HG03457 (cell line): Measurements from ENCODE around the gene PI3.

Experiments
- ATAC-seq: cut with Tn5 transposase; IDR thresholded peaks from one replicate; pipeline ENCODE4 v1.9.1; 2021; ENCODE audit warnings: moderate number of reproducible peaks; ENCODE audit not compliant: unreplicated experiment

Gene PI3

DNA sequence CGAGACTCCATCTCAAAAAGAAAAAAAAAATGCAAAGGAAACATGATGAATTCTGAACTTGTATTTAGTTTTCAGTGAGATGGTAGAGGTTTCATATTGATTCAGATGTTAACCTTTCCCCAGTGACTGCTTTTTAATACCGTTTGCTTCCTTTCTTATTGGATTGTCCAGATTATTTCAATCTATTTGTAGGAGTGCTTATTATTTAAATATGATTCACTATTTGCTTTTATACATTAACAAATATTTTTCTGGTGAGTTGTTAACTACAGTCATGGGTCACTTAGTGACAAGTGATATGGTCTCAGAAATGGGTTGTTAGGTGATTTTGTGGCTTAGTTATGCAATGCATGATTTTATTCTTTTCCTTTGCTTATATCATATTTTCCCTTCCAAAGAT, 8.4 kb downstream of the PI3 start:
- no peak for ATAC-seq

GRCh38 chr20:45187693-45188092, 13.0 kb downstream of the PI3 start:
- no peak for ATAC-seq

- ATAC-seq: no peak
These were observed 14.4 kb downstream of the PI3 start for GRCh38 chr20:45189067-45189609.

DNA sequence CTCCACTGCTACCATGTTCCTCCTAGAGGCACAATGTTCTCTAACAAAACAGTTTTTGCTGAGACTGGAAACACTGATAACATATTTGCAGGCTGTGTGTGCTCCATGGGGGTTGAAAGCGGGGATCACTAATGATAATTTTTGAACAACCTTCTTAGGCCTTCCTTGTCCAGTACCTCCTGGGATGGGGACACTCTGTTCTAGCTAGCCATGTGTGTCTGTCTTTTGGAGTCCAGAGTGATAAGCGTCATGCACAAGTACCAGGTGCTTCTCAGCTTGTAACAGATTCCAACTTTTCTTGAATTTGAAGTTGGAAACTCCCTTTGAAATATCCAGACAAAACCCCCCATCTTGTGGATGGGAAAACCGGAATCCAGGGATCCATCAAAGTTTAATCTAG, 15.2 kb downstream of the PI3 start:
- ATAC-seq: no peak

DNA sequence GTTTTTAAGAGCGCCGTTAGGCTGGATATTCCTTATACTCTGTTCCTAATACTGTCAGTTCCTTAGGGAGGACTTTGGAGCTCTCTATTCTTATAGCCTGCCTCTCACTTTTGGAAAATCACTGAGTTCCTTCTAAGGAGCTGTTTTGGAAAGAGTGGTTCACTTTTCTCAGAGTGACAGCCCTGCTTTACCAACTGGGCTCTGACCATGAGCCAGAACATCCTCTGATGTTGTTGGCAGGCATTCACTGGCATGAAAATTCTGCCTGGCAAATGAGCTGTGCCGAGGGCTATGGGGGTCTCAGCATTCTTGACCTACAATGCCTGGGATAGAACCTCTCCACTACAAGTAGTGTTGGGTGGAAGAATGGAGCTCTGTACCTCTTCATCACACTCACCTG, 17.2 kb downstream of the PI3 start:
- ATAC-seq: no peak

- ATAC-seq: no peak
These were observed 18.6 kb downstream of the PI3 start for GRCh38 chr20:45193331-45193730.

- ATAC-seq: no peak
These were observed 32.0 kb downstream of the PI3 start, which contains the start of gene SEMG1 for GRCh38 chr20:45206725-45207124. Gene SEMG1, plus strand, starts transcription at chr20:45207033. Its CDS starts 21 bp downstream, at chr20:45207054.

DNA sequence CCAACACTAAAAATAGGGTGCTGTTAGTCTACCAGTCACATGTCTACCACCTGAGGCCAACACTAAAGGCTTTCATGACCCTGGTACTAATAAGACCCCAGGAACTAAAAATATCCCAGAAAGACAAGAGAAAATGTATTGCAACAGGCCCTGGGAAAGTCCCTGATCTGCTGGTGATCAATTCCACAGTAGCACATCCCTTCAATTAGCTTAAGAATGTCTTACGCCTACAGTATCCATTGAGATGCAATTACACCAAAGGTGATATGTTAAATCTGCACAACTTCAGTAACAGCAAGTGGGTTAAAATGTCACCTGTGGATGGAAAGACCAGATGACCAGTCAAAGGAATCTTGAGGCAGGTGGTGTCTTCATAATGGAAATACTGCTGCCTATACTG, 35.2 kb downstream of the PI3 start:
- no peak for ATAC-seq

DNA sequence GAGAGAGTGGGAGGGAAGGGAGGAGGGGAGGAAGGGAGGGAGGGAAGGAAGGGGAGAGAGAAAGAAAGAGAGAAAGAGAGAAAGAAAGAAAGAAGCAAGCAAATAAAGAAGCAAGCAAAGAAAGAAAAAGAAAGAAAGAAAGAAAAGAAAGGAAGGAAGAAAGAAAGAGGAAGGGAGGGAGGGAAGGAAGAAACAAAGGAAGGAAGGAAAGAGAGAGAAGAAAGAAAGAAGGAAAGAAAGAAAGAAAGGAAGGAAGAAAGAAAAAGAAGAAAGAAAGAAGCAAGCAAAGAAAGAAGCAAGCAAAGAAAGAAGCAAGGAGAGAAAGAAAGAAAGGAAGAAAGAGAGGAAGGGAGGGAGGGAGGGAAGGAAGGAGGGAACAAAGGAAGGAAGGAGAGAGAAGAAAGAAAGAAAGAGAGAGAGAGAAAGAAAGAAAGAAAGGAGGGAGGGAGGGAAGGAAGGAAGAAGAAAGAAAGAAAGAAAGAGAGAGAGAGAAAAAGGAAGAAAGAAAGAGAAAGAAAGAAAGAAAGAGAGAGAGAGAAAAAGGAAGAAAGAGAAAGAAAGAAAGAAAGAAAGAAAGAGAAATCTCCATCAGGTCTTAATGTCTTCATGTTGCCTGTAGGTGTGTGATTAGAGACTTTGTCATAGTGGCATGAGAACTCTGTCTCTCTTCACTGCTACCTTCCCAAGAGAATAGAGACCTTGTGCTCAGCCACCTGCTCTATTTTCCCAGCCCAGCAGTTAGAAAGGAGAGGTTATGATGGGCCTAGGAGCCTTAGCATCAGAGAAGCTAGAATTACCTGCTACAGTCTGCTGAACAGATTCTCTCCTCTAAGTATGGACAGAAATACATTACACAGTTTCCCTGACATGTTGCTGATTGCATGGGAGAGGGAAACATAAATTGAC, 37.1 kb downstream of the PI3 start:
- ATAC-seq: no peak

DNA sequence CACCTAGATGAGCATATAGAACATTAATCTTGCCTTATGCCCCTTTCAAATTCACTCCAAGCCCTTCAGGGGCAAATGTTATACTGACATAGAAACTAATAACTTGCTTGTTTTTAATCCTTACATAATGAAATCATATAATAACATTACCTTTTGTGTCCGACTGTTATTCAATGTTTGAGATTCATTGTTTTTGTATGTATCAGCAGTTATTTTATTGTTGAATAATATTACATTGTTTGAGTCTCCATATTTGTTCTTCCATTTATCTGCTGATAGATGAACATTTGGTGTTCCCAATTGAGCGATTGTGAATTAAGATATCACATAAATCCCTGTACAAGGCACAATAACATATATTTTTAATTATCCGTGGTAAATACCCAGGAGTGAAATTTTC, 38.1 kb downstream of the PI3 start:
- ATAC-seq: no peak

- ATAC-seq: no peak
These were observed 43.4 kb downstream of the PI3 start for GRCh38 chr20:45218124-45218523.

DNA sequence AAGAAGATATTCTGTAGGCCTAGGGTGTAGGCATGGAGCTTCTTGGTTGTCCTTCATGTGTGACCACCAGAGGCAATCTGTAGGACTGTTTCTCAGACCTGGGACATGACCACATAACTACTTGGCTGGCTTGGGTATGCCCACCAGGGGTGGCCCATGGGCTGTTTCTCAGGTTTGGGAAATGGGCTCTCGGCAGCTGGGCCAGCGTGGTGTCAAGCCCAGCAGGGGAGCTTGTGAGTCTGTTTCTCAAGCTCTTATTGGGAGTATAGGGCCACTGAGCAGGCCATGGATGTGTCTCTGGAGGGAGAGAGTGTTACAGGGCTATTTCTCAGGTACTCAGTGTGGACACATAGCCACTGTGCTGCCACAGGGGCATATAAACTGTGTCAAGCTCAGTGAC, 43.9 kb downstream of the PI3 start:
- ATAC-seq: no peak

DNA sequence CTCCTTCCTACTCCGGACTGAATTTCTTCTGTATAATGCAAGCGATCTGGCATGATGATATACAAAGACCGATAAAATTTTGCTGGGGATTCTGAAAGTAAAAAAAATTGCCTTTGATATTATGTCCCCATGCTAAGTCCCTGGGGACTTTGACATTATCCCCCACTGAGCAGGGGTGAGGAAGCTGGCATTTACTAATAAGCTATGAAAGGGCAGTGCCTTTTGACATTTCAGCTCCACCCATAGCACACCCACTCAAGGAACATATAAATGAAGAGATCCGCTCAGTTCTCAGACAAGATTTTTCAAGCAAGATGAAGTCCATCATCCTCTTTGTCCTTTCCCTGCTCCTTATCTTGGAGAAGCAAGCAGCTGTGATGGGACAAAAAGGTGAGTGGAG, 46.4 kb downstream of the PI3 start, which contains the start of gene SEMG2:
Gene SEMG2 (plus strand): TSS at position 298 of the 400 bp plus-strand sequence. CDS start 17 bp downstream, at position 315.
- ATAC-seq: no peak

GRCh38 chr20:45223136-45223535, 48.4 kb downstream of the PI3 start:
- no peak for ATAC-seq
